Tibial artery (tissue), 4 donors: ENCODE data around the gene AMPH.
"Not testable (repeated sequence)": the region's sequence is repeated elsewhere in the genome, so short reads cannot be mapped to it uniquely, and the experiment has no call there.

ENCODE experiments used
- DNase-seq, 2 donors: peaks; one replicate each; pipeline ENCODE4 v3.0.0-alpha.2; 2019
- H3K27ac ChIP-seq, 2 donors: fragments of 200-600 bp; sonication (generic) in 1 of 2; 1 replicate in 1 of 2; 2 replicates in 1 of 2; pipeline ENCODE4 v1.5.1; 2018 to 2019; ENCODE audit warnings: mild to moderate bottlenecking in 1 of 2
- H3K27me3 ChIP-seq, 2 donors: fragments of 200-600 bp; sonication (generic) in 1 of 2; one replicate each; pipeline versions ENCODE4 v1.5.1 to v1.6.0; 2016 to 2019
- H3K36me3 ChIP-seq, 3 donors: fragments of 200-600 bp; sonication (generic) in 2 of 3; one replicate each; pipeline ENCODE4 v1.5.1; 2016 to 2019; ENCODE audit warnings: mild to moderate bottlenecking in 2 of 3
- H3K4me1 ChIP-seq, 4 donors: fragments of 200-600 bp; sonication (generic) in 2 of 4; 1 replicate in 3 of 4; 2 replicates in 1 of 4; pipeline ENCODE4 v1.5.1; 2016 to 2019
- H3K4me3 ChIP-seq, 2 donors: fragments of 200-600 bp; sonication (generic) in 1 of 2; 1 replicate in 1 of 2; 2 replicates in 1 of 2; pipeline ENCODE4 v1.5.1; 2018 to 2019; ENCODE audit warnings: mild to moderate bottlenecking in 2 of 2
- H3K9me3 ChIP-seq, 3 donors: fragments of 200-600 bp; sonication (generic) in 1 of 3; one replicate each; pipeline ENCODE4 v1.5.1; 2016 to 2019
- CTCF ChIP-seq, 2 experiments: fragments of 200-600 bp in 1 of 2; fragments of 450-650 bp in 1 of 2; IDR thresholded peaks; one replicate each; pipeline ENCODE4 v1.5.1; 2017 to 2019; ENCODE audit warnings: antibody characterized with exemption in 2 of 2, mild to moderate bottlenecking in 1 of 2, moderate library complexity in 1 of 2
- intact Hi-C: fragments of 100-400 bp; cut with DNase I; formaldehyde crosslinking; loops from one replicate; pipeline ENCODE4 v1.15.0; 2023; ENCODE audit warnings: low total_unique reads

The AMPH gene

GRCh38 chr7:38585572-38586354 is 45.4 kb downstream of the AMPH start:
- DNase-seq = no peak
- Histone ChIP-seq H3K36me3 (no peaks in the 10 kb centered on the region), H3K27ac (peak overlapping the region; percentile 13 to 33), H3K27me3 (no peaks in the 10 kb centered on the region), H3K4me1 (peaks cover 0 to 24% (median 10%) of the 10 kb centered on the region in 4 donors), H3K9me3 (no peaks in the 10 kb centered on the region), H3K4me3 (no peak overlapping the region)
- no peak for TF ChIP-seq CTCF (IDR thresholded peaks at IDR 0.05)
- intact Hi-C loops = no loop called here

DNA sequence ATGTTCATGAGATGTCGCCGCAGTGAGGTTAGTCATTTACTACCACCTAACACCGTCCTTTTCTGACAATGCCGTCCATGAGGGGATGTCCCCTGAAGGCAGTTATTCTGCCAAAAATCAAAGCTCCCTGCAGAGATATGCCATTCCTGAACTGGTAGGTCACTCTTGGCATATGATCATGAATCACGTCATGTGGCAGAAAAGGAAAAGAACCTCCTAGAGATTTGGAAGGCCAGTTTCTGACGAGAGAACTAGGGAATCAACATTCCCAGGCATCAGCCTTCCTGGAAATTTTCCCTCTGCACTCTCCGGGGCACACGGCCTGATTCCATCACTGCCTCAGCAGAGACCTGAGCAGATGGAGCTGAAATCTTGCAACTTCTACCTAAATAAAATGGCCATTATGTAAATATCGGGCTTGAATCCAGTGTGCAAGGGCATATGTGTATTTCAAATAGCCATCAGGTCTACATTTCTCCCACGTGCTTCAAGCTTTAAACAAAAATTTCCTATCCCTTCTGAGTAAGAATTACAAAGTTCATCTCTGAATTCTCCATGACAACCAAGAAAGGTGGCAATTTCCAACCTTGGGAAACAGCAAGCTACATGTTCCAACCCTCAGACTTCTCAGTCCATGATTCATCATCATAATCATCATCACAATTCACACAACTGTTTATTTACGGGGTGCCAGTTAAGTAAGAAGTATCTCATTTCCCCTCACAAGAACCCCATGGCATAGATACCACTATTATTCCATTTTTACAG is 46.5 kb downstream of the AMPH start:
- H3K27ac ChIP-seq = peak overlapping the region; percentile 13 to 33
- H3K27me3 ChIP-seq = no peaks in the 10 kb centered on the region
- DNase-seq = no peak
- H3K9me3 ChIP-seq = no peaks in the 10 kb centered on the region
- intact Hi-C loops = no loop called here
- no peaks in the 10 kb centered on the region for H3K36me3 ChIP-seq
- no peak for TF ChIP-seq CTCF (IDR thresholded peaks at IDR 0.05)
- H3K4me3 ChIP-seq = no peak overlapping the region
- peaks cover 0 to 24% (median 10%) of the 10 kb centered on the region in 4 donors for H3K4me1 ChIP-seq

- Histone ChIP-seq H3K36me3 (no peaks in the 10 kb centered on the region), H3K4me3 (no peak overlapping the region), H3K27ac (no peak overlapping the region), H3K4me1 (peaks cover 0 to 15% (median 7%) of the 10 kb centered on the region in 4 donors), H3K27me3 (no peaks in the 10 kb centered on the region), H3K9me3 (no peaks in the 10 kb centered on the region)
- intact Hi-C loops = no loop called here
- no peak for TF ChIP-seq CTCF (IDR thresholded peaks at IDR 0.05)
- DNase-seq = no peak
Measured at GRCh38 chr7:38580485-38580884, 50.7 kb downstream of the AMPH start.

DNA sequence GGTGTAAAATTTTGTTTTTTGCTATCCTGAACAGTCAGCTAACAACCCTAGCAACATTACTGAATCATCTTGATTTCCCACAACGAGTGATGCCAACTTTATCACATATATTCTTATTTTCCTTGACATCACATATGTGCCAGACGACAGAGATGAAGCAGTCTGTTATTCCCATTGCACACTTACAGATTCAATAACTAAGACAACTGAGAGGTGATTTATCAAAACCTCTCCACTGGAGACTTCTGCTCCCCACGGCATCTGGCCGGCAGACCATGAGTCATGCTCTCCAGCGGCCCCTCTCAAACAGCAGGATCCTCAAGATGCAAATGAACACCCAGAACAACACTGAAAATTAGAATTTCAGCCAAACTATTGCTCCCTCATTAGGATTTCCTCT is 57.1 kb downstream of the AMPH start:
- Histone ChIP-seq H3K27ac (no peak overlapping the region), H3K4me1 (no peaks in the 10 kb centered on the region), H3K27me3 (no peaks in the 10 kb centered on the region), H3K4me3 (no peak overlapping the region), H3K9me3 (no peaks in the 10 kb centered on the region), H3K36me3 (no peaks in the 10 kb centered on the region)
- no peak for TF ChIP-seq CTCF (IDR thresholded peaks at IDR 0.05)
- DNase-seq = no peak
- intact Hi-C loops = no loop called here

DNA sequence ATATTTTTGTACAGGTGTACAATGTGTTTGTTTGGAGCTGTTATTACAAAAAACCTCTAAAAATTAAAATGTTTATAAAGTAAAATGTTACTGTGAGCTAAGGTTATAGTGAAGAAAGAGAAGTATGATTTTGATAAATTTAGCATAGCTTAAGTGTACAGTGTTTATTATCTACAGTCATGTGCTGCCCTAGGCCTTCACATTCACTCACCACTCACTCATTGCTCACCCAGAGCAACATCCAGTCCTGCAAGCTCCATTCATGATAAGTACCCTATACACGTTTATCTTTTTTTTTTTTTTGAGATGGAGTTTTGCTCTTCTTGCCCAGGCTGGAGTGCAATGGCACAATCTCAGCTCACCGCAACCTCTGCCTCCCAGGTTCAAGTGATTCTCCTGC is 59.6 kb downstream of the AMPH start:
- H3K27me3 ChIP-seq, H3K9me3 ChIP-seq, DNase-seq, H3K27ac ChIP-seq, H3K4me1 ChIP-seq, intact Hi-C loops, H3K36me3 ChIP-seq, H3K4me3 ChIP-seq: not testable (repeated sequence)

- Histone ChIP-seq H3K36me3 (no peaks in the 10 kb centered on the region), H3K27ac (no peak overlapping the region), H3K27me3 (no peaks in the 10 kb centered on the region), H3K9me3 (no peaks in the 10 kb centered on the region), H3K4me1 (no peaks in the 10 kb centered on the region), H3K4me3 (no peak overlapping the region)
- DNase-seq = no peak
- intact Hi-C loops = no loop called here
- no peak for TF ChIP-seq CTCF (IDR thresholded peaks at IDR 0.05)
Measured at GRCh38 chr7:38568497-38568896, 62.7 kb downstream of the AMPH start.
